GM12874 (cell line): Measurements from ENCODE around the gene WEE1.

Experiments used
- CTCF ChIP-seq: IDR thresholded peaks from 2 replicates; pipeline ENCODE4 v1.5.1; 2011; ENCODE audit warnings: low read depth, mild to moderate bottlenecking, control low read depth, low read length, moderate library complexity; ENCODE audit not compliant: insufficient read depth

Gene WEE1

DNA sequence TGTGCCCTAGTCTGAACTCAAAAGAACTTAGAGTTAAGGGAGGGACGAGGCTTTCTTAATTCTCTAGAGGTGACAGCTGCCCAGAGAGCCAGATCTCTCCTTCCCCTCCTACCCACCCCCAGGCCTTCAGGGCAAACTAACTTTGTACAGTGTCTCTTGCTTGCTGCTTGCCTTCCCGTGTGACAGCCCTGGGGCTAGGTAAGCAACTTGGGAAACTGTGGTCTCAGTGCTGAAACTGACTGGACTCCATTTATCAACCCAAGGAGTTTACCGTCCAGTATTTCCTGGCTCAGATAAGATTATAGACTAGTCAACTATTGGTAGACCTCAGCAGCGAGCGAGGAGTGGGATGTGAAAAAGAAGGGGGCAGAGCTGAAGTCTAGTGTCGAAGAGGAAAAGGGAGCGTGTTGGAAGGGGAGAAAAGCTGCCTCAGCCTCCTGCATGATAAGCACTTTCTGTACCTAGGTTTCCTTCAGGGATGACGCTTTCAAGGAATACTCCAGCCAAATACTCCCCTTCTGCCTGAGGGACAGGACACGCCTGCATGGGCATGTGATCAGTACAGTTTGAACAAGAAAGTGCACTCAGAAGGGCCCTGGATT is 43.3 kb upstream of the WEE1 start:
- TF ChIP-seq CTCF = no peak

DNA sequence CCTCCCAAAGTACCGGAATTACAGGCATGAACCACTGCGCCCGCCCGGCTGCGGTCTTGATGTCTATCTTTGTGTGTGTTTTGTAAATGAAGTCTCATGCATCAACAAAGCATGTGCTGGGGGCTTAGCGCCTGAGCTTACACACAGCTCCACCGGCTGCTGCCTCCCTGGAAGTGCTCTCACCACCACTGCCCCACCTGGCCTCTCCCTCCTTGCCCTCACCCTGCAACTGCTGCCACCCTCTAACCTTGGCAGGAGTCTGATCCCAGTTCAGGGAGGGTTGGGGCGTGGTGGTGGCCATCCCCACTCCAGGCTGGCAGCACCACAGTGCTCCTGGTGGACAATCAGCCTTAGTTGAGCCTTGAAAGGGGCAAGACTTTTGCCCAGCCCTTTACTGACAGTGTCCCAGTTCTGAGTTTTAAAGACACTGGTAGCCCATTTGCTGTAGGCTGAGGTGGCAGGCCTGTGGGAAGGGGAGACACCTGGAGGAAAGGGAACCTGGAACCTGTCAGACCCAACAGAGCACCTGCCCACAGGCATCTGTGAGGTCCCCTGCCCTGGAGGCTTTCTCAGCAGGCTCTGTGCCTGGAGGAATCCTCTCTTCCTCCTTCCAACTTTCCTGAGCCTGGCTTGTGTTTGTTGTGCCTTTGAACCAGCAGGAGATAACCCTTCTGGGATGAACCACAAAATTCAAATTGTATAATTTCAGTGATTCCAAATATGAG is 42.4 kb upstream of the WEE1 start:
- no peak for TF ChIP-seq CTCF

DNA sequence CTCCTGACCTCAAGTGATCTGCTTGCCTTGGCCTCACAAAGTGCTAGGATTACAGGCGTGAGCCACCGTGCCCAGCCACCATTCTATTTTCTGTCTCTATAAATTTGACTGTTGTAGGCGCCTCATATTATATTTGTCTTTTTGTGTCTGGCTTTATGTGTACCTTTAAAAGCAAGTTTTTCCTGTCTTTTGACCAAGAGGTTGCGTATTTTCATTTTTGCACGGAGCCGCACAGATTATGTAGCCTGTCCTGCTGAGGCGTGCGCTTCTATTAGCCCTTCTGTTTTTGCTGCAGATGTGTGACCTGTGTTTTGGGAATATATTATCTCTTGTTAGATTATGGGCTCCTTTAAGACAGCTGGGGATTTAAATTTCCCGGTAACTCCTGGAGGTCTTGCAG is 40.4 kb upstream of the WEE1 start:
- no peak for TF ChIP-seq CTCF

GRCh38 chr11:9533736-9534473 is 39.6 kb upstream of the WEE1 start:
- no peak for TF ChIP-seq CTCF

- TF ChIP-seq CTCF = peak; percentile 93
Observed at GRCh38 chr11:9535189-9535781, 38.2 kb upstream of the WEE1 start.

GRCh38 chr11:9538548-9538947 is 34.9 kb upstream of the WEE1 start:
- no peak for TF ChIP-seq CTCF

GRCh38 chr11:9550191-9550628 is 23.3 kb upstream of the WEE1 start:
- TF ChIP-seq CTCF = no peak
